ENCODE data around the gene IL5RA.

Gene IL5RA

DNA sequence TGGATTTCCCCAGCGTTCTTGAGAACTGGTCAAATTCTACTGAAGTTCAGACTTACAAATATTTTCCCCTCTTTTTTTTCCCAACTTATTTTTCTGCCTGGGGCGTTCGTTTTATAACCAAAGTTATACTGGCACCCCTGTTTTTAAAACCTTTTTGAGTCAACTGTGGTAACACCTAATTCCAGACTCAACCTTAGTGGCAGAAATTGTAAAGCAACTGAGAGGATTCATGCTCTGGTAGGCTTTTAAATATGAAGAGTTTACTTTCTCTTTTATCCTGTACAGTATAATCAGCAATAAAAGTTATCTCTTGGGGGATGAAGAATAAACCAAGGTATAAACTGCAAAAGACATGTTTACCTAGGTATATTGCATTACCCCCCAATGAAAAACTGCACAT, 2.3 kb downstream of the IL5RA start:
- no peak for DNase-seq (ENCODE audit: low spot score)

DNA sequence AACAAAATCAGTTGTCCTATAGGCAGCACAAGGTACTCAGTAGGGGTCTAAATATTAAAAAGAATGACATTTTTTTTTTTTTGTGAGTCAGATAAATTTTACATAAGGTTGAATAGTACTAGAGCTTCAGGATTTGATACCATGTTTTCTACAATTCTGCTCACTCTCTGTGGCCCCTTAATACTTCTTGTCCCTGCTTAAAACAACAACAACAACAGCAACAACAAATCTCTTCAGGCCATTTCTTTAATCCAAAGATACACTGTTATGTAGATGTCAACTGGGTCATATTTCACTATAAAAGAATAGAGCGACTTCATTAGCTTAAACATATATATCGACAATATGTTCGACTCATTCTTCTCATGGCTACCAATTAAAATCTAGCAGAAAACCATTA, 3.0 kb downstream of the IL5RA start:
- no peak for DNase-seq (ENCODE audit: low spot score)

DNA sequence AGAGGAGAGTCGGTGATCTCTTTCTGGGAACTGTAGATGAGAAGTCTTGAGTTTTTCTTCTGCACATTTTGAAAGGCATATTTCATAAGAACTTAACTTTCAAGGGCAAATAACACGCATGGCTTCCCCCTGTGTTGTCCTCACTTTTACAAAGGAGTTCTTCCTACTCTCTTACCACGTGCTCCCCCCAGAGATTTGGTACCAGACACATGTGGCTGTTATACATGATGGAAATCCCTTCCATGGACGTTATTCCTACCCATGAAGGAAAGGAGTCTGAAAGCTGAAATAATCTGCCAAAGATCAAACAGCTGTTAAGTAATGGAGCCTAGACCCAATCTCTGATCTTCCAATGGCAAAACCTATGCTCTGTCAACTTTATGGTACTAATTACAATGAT, 4.4 kb downstream of the IL5RA start:
- no peak for DNase-seq (ENCODE audit: low spot score)

DNA sequence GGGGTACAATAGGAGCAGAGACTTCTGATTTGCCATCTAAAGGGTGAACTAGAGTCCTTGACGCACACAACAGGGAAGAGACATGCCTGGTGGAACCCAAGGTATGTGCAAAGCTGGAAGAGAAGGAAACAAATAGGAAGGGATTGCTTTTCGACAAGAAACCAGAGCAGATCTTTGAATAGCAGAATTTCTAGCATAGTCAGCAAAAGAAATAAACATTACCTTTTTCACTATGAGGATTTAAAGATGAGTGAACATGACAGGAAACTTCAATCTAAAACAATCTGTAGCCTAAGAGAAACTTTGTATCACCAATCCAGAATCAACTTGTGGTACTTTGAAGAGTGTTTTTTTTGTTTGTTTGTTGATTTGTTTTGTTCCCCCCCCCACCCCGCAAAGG, 4.9 kb downstream of the IL5RA start:
- no peak for DNase-seq (ENCODE audit: low spot score)

DNA sequence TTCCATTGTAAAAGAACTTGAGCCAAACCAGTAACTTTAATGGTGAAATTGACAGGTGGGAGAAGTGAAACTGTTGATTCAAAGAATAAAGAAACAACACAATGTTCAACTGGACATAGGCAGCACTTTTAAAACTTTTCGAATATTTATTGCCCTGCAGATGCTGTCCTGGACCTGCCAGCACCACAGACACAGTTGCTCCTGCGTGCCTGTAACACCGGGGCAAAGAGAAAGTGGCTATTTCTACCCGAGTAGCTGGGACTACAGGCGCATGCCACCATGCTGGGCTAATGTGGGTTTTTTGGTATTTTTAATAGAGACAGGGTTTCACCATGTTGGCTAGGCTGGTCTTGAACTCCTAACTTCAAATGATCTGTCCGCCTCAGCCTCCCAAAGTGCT, 7.4 kb downstream of the IL5RA start:
- no peak for DNase-seq (ENCODE audit: low spot score)

DNA sequence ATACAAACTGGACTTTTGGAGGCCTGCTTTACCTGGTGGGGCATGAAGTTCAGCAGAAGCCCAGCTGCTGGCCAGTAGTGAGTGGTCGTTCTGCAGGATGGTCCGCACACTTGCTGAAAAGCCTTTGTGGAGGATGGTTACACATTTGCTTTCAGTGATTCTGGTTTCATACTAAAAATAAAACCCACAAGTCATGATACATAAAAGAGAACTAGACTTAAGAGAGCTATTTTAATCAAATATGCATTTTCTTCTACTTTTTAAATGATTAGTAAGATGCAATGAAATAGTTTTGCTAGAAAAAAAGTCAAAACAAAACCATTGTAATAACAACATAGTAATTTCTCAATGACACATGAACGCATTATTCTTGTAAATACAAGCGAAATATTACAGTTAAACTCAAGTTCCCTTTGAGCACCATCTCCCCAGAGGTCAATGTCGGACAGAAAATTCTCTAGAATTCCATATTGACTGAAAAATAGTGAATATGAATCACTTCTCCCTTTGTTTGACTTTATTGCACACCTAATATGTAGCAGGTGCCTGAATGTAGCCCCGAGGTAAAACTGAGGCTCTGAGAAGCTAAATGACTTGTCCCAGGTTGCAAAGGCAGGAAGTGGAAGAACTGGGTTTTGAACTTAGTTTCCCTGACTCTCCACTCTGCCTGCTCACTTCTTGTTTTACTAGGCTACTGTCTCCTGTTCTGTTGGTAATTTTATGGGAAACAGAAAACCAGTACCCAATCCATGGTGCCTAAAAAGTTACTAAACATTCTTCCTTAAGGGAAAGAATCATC, 8.3 kb downstream of the IL5RA start:
- no peak for DNase-seq (ENCODE audit: low spot score)

DNA sequence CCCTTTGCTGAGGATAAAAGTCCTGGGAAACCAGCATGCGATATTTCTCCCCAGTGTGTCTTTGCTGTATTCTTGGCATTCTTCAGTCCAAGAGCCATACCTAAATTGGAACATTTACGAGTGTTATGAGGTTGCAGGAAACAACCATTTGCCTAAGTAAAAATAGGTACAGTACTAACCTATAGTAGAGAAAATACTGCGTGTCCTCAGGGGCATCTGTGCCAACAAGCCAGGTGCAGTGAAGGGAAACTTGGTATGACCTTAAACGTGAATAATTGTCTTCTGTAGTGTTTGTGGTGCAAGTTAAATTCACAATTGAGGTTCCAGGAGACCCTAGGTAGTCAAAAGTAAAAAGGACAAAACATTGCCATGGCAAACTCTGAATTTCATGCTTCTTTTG, 12.2 kb downstream of the IL5RA start:
- no peak for DNase-seq (ENCODE audit: low spot score)

DNA sequence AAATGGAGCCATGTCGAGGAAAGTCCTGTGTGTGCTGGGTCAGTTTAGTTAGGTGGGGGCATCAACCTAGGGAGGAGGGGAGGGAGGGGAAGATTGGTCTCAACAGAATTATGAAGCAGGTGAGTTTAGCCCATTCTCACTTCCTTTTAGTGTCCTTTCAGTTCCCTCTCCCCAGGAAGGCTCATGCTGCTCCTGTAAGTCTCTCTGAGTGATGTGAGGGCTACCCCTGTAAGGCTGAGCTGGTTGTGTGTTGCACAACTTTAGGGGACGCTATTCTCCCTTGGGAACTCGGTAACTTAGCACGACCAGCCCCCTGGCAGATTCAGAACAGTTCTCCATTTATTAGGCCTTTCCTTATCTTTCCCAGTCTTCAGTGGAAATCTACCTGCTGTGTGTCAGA, 21.2 kb downstream of the IL5RA start:
- no peak for DNase-seq (ENCODE audit: low spot score)

DNA sequence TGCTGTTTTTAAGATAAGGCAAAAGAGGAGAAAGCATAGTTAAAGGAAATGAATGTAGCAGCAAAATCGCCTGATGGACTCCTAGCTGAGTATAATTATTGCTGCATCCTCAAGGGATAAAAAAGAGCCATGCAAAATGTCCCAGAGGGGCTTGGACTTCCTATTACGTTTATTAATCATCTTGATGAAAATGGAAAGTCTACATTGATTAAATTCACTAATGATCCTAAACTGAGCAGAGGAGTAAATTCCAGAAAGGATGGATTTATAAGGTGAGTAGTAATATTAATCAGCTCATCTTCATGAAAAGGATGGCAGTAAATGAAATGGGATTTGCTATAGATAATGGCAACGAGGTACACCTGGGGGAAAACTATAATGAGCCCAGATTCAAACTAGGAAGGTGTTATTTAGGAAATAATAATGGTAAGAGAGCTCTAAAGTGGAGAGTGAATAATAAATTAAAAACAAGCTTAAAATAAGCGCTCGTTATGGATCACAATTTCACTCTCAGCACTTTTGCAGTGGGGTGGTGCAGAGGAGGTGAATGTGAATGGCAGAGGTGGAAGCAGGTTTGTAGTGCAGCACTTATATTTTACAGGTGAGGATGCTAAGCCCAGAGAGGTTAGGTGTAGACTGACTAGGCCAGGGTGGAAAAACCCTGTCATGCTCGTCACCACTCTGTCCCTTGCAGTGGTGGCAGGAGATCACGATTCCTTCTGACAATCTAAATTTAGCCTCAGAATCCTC, 22.3 kb downstream of the IL5RA start:
- DNase-seq (ENCODE audit: low spot score): no peak

DNA sequence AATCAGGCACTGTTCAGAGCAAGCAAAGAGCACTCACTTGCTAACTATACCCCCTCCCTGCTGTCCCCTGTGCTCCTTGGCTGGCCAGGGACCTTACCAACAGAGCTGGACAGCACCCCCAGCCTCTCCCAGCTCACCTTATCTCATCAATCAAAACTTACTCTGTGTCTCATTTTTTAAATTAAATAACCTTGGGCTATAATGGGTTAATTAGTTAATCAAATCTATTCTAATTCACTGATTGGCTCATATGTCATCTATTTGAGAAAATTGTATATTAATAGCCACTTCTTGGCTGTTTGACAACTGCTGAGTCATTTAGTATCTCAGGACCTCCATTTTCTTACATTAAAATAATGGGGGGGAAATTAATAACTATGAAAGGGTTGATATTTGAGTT, 22.9 kb downstream of the IL5RA start:
- DNase-seq (ENCODE audit: low spot score): no peak

DNA sequence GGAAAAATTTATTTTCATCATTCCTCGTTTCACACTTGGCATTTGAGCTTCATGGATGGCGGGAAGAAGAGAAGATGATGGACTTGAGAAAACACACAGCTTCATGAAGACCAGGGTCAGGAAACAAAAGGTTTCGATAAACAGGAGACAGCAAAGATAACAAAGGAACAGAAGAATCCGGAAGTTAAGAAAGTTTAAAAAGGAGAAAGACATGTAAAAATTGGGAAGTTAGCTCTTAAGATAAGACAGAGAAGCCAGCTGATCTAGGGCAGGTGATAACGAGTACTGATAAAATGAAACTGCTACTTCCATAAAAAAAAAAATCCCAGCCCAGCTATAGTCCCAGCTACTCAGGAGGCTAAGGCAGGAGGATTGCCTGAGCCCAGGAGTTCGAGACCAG, 23.9 kb downstream of the IL5RA start:
- no peak for DNase-seq (ENCODE audit: low spot score)

DNA sequence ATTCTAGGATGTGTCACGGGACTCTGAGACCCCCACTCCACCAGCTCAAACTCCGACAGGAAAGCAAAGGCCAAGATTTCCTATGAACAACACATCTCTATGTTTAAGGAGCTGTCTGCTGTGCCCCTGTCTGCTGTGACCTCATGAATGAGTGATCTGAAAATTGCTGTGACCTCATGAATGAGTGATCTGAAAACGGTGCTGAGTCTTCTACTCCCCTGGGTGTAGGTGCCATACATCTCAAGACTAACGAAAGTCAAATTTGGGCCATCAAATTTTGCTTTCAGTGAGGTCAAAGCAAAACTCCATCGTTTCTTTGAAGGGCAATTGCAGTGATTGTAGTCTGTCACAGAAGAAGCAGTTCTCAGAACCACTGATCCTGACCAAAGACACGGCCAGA, 24.4 kb downstream of the IL5RA start:
- no peak for DNase-seq (ENCODE audit: low spot score)

DNA sequence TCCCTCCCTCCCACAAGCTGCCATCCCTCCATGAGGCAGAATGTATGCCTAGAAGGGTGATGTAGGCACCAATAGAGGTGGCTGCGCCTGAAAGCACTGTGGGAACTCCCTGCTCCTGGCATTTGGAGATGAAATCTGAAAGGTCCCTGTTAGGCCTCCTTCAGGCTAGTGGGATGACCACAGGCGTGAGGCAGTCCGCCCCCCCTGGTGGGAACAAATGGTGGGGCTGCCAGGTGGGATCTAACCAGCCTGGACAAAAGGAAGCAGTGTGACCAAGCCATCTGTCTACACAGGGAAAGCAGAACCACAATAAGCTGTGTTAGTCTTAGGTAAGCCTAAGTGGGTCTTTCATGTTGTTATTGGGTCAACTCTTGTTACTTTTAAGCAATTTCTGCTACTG, 25.3 kb downstream of the IL5RA start:
- DNase-seq (ENCODE audit: low spot score): no peak

DNA sequence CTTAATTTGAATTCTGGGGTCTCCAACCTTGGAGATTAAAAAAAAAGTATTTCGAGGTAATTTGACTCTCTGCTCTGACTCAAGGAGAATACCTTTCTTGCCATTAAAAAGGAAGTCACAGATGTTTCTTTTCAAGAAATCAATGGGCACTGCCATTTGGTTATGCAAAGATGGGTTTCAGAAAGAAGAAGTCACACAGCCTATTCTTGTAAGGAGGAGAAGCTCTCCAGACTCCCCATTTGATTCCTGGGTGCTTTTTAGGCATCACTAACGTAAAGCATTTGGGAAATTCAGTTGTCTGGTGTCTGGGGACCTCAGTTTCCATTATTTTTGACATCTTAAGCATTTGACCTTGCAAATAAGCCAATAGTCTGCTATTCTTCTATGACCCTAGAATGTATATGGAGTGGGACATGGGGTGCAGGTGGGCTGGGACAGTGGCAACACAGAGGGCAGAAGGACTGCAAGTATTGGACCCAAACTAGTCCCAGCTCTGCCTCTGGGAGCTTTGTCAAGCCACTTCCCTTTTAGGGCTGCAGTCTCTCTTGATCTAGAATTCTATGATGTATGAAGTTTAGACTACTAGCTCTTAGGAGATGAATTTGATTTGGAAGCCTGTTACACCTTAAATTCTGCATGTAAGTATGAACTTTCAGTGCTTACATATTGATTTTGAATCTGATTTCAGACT, 27.8 kb downstream of the IL5RA start:
- no peak for DNase-seq (ENCODE audit: low spot score)

DNA sequence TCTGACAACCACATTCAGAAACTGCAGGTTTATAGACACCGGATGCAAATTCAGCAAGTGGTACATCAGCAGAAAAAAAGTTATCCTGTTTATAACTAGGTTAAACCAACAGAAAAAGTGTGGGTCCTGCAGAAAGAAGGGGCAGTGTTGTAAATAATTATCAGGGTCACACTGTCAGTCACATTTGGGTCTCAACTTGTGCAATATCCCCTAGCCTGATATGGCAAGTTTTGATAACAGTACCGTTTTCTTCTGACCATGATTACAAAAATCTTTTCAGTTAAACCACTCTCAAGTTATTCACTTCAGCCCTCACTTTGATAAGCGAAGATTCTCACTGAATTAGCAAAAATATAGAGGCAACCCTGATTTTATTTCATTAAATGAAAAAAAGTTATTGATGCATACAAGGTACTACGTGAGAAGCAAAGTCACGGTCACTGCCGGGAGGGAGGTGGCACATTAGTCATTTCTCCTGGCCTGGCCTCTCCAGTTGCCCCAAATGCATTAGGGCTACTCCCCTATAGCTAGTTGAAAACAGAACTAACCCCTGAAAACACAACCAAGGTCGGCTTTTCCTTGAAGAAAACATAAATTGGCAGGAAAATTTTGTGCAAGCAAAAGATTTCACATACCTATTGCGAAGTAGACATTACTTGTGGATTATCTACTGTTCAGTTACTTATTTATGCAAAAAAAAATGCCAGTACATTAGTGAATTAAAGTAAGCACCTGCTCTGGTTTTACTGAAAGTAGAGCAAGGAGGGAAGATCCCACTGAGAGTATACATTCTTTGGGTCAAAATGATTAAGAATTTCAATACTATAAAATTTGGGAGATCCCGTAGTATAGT, 28.6 kb downstream of the IL5RA start:
- no peak for DNase-seq (ENCODE audit: low spot score)

DNA sequence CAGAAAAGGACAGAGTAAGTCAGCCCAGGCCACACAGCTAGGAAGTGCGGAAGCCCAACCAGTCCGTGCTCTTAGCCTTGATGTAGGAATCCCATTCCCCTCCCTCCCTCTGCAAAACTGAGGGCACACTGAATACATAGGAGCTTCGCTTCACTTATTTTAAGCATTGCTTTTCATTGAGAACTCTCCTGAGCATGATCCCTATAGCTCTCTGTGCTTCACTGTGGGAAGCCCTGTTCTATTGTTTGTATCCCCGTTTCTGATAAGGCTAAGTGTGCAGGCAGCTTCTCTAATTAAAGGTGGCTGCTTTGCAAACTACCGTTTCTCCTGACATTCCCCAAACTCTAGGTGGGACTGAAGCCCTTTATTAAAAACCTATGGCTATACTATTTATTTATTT, 29.9 kb downstream of the IL5RA start:
- no peak for DNase-seq (ENCODE audit: low spot score)

DNA sequence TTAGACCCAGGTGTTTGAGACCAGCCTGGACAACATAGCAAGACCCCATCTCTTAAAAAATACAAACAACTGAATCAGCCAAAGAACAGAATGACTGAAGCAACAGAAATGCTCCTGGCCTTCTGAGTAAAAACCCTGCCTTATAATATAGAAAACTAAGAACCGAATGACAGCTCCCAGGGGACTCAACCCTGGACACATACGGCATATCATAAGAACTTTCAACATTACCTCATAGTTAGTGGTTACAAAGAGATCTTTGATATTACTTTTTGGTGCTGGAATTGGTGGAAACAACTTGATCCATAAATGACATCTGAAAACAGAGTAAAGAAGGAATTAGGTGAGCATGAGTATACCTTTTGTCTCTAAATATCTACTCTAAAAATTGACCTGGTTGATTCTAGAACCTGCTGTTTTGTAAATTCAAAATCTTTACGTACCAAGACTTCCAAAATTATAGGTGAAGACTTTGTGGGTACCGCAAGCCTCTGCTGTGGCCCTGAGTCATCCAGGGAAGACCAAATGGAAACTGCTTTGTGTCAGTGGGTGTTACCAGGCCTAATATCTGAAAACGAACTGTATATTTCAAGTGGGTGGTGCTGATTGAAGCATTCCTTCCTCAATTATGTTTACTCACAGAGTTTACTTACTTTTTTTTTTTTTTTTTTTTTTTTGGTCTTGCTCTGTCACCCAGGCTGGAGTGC, 35.5 kb downstream of the IL5RA start:
- DNase-seq (ENCODE audit: low spot score): no peak

DNA sequence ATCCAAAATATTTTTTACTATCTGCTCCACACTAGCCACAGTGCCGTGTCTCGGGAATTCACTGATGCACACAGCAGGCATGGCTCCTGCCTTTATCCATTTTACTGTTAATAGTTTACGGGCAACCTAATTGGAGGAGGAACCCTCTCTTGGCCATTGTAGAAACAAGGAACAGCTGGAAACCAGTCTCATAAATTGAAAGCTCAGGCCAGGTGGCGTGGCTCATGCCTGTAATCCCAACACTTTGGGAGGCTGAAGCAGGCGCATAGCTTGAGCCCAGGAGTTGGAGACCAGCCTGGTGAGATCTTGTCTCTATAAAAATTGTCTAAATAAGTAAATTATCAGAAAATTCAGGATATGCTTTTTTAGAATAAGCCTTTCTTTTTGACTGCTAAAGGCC, 39.0 kb downstream of the IL5RA start:
- no peak for DNase-seq (ENCODE audit: low spot score)

DNA sequence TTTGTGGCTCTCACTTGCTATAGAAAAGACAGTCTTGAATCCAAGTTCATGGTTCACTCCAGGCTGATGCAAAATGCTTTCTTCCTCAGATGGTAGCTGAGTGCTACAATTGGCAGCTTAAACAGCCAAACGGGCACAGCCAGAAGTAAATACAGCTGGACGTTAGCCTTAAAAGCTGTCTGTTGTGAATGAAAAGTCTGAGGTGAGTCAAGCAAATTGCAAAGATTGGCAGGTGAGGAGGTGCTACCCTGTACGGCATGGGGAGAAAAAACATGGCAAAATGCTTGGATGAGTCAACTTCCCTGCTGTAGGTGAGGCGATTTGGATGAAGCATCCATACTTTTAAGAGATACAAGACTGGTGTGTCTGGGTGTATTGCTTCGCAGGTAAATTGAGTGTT, 40.5 kb downstream of the IL5RA start:
- DNase-seq (ENCODE audit: low spot score): no peak

DNA sequence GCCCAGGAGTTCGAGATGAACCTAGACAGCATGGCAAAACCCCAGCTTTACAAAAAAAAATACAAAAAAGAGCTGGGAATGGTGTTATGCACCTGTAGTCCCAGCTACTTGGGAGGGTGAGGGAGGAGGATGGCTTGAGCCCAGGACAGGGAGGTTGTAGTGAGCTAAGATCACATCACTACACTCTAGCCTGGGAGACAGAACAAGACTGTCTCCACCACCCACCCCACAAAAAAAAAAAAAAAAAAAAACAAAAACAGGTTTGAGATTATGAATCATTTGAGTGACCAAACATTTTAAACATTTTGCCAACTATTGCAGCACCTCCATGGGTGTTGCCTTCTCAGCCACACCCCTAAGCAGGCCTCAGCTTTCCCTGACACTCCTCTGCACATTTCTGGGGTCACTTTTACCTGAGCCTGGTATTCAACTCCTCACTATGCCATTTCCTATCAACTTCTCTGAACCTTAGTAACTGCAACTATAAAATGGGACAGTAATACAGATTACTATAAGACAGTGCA, 41.8 kb downstream of the IL5RA start:
- DNase-seq (ENCODE audit: low spot score): no peak

DNA sequence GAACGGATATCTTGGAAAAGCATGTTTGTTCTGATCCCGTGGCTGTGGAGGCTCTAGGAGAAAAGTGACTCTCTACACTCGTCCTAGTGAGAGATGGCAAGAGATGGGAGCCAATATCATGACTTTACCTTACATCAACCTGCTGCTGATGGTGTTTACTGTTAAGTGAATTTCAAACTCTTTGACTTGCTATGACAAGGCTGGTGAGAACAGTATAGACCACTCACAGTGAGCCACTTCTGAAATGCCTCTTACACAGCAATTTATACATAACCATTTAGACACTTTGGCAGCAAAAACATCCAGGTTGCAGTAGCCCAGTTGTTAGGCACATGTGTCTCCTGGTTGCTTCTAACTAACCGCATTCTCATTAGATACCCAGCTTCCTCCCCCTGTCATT, 43.3 kb downstream of the IL5RA start:
- DNase-seq (ENCODE audit: low spot score): no peak

Data from CD4-positive, alpha-beta T cell treated with Interleukin-2 at 100 ng/mL for 4 hours (primary cell).